Measurements from ENCODE around the gene RNU4-1.
"Not testable (repeated sequence)": the region's sequence is repeated elsewhere in the genome, so short reads cannot be mapped to it uniquely, and the experiment has no call there.

Gene RNU4-1

GRCh38 chr12:120258323-120258896 is 34.6 kb downstream of the RNU4-1 start:
- DNase-seq (ENCODE audit: low read depth) = no peak

DNA sequence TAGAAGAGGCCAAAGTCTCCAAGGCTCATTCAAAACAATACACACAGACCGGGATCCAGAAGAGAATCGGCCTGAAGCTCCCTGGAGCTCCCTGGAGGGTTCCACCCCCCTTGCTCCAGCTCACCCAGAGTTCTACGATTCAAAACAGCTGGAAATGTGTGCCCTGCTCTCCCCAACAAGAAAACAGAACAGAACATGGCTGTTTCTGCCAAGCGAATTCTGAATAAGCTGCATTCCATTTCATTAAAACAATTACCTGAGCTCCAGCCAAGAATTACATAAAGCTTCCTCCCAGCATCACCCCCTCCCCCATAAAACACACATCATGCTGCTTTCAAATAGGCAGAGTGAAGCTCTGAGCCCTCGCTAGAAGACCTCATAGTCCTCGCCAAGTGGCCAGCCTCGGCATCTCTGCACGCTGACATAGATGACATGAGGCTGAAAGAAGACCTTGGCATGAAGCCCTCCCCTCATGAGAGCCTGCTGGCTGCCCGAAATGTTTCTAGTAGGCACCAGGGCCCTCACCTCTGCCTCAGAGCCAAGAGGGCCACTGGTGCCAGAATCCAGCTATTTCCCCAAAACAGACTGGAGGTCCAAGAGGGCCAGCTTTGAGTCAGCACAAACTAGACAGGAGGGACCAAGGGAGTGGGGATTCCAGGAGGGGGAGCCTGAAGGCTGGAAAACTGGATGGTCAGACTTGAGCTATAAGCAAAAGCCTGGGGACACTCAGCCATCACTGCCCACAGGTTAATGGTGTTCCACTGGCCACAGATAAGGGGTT is 35.8 kb downstream of the RNU4-1 start:
- no peak for DNase-seq (ENCODE audit: low read depth)

- DNase-seq (ENCODE audit: low read depth) = no peak
These were observed 38.2 kb downstream of the RNU4-1 start for GRCh38 chr12:120254809-120255208.

DNA sequence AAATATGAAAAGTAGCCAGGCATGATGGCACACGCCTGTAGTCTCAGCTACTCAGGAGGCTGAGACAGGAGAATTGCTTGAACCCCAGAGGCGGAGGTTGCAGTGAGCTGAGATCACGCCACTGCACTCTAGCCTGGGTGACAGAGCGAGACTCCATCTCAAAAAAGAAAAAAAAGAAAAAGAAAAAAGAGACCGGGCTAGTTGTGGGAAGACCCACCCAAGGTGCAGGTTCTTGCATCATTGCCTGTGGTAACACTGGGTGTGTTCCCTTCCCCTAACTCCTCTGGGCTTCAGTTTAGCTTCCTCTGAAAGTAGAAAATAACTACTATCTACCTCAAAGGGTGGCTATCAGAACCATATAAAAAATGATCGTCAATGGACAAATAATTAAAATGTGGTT is 39.7 kb downstream of the RNU4-1 start:
- DNase-seq (ENCODE audit: low read depth) = not testable (repeated sequence)

- no peak for DNase-seq (ENCODE audit: low read depth)
These were observed 40.7 kb downstream of the RNU4-1 start for GRCh38 chr12:120252071-120252906.

DNA sequence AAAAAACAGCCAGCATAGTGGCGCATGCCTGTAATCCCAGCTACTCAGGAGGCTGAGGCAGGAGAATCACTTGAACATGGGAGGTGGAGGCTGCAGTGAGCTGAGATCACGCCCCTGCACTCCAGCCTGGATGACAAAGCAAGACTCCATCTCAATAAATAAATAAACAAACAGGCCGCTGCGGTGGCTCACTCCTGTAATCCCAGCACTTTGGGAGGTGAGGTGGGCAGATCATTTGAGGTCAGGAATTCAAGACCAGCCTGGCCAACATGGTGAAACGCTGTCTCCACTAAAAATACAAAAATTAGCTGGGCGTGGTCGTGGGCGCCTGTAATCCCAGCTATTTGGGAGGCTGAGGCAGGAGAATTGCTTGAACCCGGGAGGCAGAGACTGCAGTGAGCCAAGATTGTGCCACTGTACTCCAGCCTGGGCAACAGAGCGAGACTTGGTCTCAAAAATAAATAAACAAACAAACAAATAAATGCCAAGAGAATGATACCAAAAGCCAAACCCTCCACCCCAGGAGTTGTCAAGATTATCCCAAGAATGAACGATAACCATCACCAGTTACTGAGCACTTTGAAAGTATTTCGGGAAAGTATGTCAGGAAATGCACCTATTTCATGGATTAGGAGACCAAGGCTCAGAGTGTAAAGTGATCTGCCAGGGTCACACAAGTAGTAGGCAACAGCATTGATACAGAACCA is 41.5 kb downstream of the RNU4-1 start:
- DNase-seq (ENCODE audit: low read depth) = not testable (repeated sequence)

- no peak for DNase-seq (ENCODE audit: low read depth)
These were observed 42.9 kb downstream of the RNU4-1 start for GRCh38 chr12:120249875-120250795.

DNA sequence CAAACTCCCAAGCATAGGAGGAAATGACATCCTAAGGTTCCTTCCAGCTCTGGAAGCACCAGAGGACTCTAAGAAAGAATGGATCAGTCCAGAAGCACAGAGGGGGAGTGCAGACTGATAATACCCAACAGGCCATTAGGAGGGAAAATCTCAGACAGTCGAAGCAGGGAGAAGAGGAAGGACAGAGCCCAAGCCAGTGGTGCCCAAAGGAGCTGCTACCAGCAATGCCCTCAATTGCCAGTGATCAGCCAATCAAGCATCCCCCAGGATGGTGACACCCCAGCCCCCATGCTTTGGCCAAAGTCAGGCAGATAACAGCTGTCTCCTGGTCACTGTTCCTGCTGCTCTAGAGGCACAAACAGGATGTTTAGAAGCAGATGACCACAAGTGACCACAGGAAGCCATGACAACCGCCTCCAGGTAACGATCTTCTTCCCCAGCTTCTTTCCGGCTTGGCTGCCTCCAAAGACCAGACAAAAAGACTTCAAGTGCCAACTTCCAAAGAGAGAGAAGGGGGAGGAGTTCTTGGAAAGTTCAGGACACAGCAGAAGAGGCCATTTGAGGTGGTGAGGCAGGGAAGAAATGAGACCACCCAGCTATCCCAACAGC is 43.7 kb downstream of the RNU4-1 start:
- DNase-seq (ENCODE audit: low read depth) = no peak

- DNase-seq (ENCODE audit: low read depth) = no peak
These were observed 45.4 kb downstream of the RNU4-1 start for GRCh38 chr12:120247621-120248030.

DNA sequence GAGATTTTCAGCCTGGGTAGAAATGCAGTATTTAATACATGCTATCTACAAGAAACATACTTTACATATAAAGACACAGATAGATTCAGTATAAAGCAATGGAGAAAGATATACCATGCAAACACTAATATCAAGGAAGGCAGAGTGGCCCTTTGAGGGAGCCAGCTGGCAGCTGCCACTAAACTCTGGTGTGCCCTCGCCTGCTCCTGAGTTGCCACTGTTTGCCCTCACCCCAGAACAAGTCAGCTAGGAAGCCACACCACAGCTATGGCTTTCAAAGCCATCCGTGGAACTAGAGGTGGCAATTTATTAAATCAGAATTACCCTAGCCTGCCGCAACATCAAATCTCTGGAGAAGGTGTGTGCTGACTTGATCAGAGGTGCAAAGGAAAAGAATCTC is 45.9 kb downstream of the RNU4-1 start:
- no peak for DNase-seq (ENCODE audit: low read depth)

DNA sequence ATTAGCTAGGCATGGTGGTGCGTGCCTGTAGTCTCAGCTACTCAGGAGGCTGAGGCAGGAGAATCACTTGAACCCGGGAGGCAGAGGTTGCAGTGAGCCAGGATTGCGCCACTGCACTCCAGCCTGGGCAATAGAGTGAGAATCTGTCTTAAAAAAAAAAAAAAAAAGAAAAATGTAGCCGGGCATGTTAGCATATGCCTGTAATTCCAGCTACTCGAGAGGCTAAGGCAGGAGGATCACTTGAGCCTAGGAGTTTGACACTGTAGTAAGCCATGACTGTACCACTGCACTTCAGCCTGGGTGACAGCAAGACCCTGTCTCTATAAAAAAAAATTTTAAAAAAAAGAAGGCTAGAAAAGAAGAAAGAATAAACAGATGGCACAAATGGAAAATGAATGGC is 46.3 kb downstream of the RNU4-1 start:
- not testable (repeated sequence) for DNase-seq (ENCODE audit: low read depth)

All from stimulated activated CD8-positive, alpha-beta memory T cell treated with anti-CD3 and anti-CD28 coated beads, Interleukin-15, amount 100 ng/mL, for 24 hours (primary cell).